ENCODE results near the gene CAMK1D. TPM values are rescaled to one million over a fixed set of nuclear protein-coding genes. Genes with fewer than 3 reads are reported as not detected.

The CAMK1D gene
- total and polyA plus RNA-seq, 2 experiments from 2014 or later: 4.6 to 7.2 TPM

- H3K36me3 ChIP-seq (ENCODE audit: insufficient read depth): no peaks in the 10 kb centered on the region
- Mint-ChIP-seq H3K4me3 (no peak overlapping the region), H3K36me3 (ENCODE audit: low read depth) (no peaks in the 10 kb centered on the region), H3K4me1 (peaks cover 14% of the 10 kb centered on the region), H3K27me3 (ENCODE audit: insufficient read depth, low read depth, poor library complexity) (peaks cover 3% of the 10 kb centered on the region), H3K9me3 (no peaks in the 10 kb centered on the region), H3K27ac (peak overlapping the region; percentile 18)
- H2AFZ ChIP-seq: no peak overlapping the region
- no peak for DNase-seq (ENCODE audit: low spot score)
- no peak overlapping the region for H3K27ac ChIP-seq (ENCODE audit: low read depth)
- no peak for TF ChIP-seq CTCF (conservative IDR thresholded peaks at IDR 0.05; ENCODE audit: low read depth in 2 of 2)
- no peak for TF ChIP-seq ETS1 (IDR thresholded peaks at IDR 0.05)
- no peak for TF ChIP-seq STAT1 (IDR thresholded peaks at IDR 0.05; ENCODE audit: unreplicated experiment)
- no peak for TF ChIP-seq EZH2phosphoT487 (IDR thresholded peaks at IDR 0.05; ENCODE audit: unreplicated experiment)
- no peak for TF ChIP-seq EZH2 (IDR thresholded peaks at IDR 0.05; ENCODE audit: low read depth, unreplicated experiment)
- no peak for TF ChIP-seq ZNF331 (CRISPR knock-in tag; IDR thresholded peaks at IDR 0.05; ENCODE audit: low read depth)
- no peak for TF ChIP-seq NANOG (IDR thresholded peaks at IDR 0.05; ENCODE audit: borderline replicate concordance)
- TF ChIP-seq CREB1 (CRISPR knock-in tag; IDR thresholded peaks at IDR 0.05; ENCODE audit: low read depth): no peak
- no peak for TF ChIP-seq ZNF462 (CRISPR knock-in tag; IDR thresholded peaks at IDR 0.05)
- no peak for TF ChIP-seq JUNB (IDR thresholded peaks at IDR 0.05; ENCODE audit: unreplicated experiment)
- TF ChIP-seq REST (IDR thresholded peaks at IDR 0.05; ENCODE audit: unreplicated experiment): no peak
- no peak for TF ChIP-seq POLR2AphosphoS5 (IDR thresholded peaks at IDR 0.05; ENCODE audit: low read depth)
- no peaks in the 10 kb centered on the region for H3K79me2 ChIP-seq (replicated peaks; ENCODE audit: insufficient read depth)
- ATAC-seq: peak; percentile 77
- 0 out of 2 replicates have a peak, but pooled peaks cover 3% of the 10 kb centered on the region for H3K9me2 ChIP-seq (ENCODE audit: insufficient read depth)
- H3K4me2 ChIP-seq: no peak overlapping the region
- H3F3A ChIP-seq (replicated peaks; ENCODE audit: low read depth): no peaks in the 10 kb centered on the region
- H4K20me1 ChIP-seq (replicated peaks; ENCODE audit: insufficient read depth): no peaks in the 10 kb centered on the region
- H3K27me3 ChIP-seq (ENCODE audit: insufficient read depth): no peaks in the 10 kb centered on the region
- no peaks in the 10 kb centered on the region for H3K4me1 ChIP-seq (ENCODE audit: insufficient read depth)
- no peak overlapping the region for H3K4me3 ChIP-seq
These were observed 48.0 kb downstream of the CAMK1D start for GRCh38 chr10:12397147-12397896.
